GM18517 (cell line): ENCODE measurements around the gene AUTS2.

Experiments used
- ATAC-seq: cut with Tn5 transposase; IDR thresholded peaks from one replicate; pipeline ENCODE4 v1.9.1; 2021; ENCODE audit warnings: mild to moderate bottlenecking, moderate library complexity; ENCODE audit not compliant: unreplicated experiment

Gene AUTS2

DNA sequence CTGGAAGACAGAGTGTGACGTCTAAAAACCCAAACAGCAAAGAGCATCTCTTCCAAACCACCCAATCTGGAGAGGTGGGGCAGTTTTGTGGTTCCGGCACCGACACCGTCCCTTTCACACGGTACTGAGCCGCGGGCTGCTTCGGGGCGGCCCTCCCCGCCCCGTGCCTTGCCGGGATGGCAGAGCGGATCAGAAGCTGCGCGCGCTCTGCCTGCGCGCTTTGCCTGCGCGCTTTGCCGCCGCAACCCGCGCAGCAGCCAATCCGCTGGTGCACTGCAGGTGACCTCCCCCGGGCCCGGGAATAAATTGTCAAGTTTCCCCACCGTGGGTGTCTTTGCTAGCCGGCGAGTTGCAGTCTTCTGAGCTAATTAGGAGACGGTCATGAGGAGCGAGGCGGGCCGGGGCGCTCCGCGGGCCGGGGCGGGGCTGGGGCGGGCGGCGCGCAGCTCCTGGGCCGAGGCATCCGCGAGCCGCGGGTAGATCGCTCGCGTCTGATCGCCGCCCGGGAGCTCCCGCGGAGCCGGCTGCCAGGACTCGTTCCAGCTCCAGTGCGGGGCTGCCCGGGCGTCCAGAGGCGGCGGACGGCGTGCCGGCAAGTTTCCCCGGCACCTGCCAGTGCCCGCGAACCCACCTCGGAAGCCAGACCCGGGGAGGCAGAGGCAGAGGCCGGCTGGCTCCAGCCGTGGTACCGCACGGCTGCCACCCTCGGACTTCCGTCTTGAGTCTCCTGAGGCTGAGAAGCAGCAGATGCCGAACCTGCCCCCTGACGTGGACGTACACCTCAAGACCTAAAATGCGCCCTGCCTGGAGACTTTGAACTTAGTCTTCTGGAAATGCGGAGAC, 997.7 kb downstream of the AUTS2 start:
- ATAC-seq = no peak

DNA sequence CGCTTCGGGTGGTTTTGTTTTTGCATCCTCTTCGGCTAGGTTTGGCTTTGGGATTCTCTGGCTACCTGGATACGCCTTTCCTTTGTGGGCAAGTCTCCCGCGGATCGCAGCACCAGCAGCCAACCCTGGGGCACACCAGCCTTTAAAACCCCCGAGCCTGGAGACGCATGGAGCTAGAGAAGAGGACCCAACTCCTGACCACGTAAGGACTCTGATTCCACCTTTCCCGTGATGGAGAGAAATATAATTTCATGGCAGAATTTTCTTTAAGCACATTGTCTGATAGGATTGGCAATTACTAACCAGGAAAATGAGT, 998.3 kb downstream of the AUTS2 start:
- no peak for ATAC-seq

DNA sequence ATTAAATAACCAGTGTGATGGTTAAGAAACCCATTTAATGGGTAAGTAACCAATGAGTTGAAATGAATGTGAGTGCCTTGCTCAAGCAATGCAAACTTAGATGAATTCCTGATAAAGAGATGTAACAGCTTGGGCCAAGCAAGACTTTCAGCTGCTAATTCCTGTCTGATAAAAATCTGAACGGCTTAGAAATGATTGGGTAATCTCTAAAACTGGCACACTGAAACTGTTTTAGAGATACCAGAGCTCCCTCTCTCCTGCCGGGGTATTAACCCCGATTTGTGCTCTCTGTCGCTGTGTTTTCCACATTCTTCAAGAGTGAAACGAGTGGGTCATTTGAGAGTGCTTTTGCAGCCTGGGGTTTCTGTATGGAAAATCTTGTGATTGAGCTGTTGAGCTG, 998.8 kb downstream of the AUTS2 start:
- no peak for ATAC-seq

DNA sequence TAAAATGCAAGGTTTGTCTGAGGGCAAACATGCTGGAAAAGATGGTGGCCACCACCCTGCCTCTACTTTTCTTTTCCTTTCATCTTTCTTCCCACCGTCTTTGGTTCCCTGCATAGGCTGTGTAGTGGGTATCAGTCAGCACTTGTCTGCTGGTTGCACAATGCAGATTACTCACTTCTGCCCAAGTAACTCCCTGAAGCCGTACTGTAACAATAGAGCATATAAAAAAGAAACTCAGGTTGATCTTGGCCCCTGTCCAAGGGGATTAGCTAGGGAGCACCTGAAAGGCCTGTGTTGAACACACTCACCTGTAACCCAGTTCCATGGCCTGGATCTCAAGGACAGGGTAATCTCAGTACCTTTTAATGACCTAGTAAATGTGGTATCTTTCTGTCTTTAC, 1000.7 kb downstream of the AUTS2 start:
- ATAC-seq = no peak

DNA sequence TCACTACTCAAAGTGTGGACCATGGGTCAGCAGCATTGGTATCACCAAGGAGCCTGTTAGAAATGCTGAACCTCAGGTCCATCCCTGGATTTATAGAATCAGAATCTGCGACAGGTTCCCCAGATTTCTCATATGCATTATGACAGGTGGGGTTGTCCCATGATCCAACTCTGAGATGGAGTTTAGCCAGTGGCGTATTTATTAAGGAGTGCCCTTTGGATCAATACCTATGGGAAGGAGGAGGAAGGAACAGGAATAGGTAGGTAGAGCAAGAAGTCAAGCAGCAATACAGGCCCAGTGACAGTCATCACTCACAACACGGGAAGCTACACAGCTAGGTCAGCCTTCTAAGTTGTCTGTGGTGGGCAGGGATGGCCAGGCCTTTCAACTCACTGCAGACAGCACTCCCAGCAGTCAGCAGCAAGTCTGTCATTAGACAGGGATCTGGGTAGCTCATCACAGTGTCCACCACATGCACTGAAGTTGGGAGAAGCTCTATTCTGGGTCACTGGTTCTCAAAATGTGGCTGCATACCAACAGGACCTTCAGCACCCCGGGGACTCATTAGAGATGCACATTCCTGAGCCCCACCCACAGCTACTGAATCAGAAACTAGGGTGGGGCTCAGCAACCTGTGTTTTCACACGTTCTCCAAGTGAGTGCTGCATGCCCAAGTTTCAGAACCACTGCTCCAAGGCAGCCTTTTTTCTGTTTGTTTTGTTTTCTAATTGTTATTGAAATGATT, 1001.3 kb downstream of the AUTS2 start:
- ATAC-seq = no peak

DNA sequence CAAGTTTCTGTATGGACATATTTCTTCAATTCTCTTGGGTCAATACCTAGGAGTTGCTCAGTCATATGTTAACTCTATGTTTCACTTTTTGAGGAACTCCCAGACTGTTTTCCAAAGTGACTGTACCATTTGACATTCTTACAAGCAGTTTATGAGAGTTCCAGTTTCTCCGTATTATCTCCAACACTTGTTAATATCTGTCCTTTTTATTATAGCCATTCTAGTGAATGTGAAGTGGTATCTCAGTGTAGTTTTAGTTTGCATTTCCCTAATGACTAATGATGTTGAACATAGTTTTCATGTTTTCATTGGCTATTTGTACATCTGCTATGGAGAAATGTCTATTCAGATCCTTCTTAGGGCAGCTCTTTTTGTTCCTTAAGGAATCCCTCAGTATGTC, 1002.7 kb downstream of the AUTS2 start:
- no peak for ATAC-seq

DNA sequence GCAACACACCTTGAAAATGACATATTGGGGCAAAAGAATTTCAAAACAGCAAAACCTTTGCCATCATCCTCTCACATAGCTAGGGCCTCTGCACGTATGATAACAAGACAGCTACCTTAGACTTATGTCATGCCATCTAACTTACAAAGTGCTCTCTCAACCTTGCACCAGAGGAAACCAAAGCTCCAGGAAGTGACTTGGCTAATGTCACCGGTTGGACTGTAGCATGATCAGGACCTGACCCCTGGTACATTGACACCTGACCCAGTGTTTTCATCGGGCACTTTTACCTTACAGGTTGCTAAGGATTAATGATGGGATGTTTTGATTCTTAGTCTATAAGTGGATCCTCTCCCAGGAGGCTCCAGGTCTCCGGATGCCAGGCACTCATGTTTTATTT, 1003.8 kb downstream of the AUTS2 start:
- ATAC-seq = no peak

DNA sequence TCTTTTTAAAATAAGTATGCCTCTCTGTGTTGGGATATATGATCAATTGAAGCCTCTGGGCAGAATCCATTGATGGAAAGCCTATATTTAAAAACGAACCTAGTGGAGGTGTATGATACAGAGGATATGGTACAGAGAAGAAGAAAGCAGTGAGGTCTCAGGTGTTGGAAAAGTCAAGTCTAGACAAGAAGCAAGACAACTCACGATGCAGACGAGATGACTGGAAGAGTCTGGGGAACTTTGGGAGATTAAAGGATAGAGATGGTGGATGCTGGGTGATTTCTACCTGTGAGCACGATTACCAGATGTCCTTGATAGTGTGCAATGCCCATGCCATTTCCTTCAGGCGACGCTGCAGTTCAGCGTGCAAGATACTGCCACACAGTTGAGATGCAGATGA, 1009.0 kb downstream of the AUTS2 start:
- no peak for ATAC-seq

DNA sequence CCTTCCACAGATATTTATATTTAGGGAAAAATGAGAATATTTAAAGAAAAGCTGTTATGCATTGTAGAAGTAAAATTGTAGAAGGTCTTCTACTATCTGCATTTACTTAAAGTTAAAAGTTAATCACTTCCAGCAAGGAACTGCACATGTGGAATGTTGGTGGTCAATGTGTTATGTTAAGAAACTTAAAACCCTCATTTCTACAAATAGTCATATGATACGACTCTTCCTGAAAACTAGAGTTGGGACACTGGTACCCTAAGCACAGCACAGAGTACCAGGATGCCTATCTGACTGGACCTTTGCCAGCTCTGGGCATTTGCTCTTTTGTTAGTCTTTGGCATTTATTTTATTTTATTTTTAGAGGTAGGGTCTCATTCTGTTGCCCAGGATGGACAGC, 1009.5 kb downstream of the AUTS2 start:
- ATAC-seq = no peak

DNA sequence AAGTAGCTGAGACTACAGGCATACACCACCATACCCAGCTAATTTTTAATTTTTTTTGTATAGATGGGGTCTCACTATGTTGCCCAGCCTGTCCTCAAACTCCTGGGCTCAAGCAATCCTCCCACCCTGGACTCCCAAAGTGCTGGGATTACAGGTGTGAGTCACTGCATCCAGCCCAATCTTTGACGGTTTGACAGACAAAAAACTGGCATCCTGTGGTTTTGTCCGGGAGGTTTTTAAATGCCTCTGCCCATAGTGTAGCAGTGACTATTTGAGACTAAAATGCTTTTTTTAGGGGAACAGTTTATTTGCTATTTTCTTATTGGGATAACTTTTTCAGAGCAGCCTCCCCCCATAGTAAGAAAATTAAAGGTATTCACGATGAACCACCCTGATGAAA, 1010.0 kb downstream of the AUTS2 start:
- no peak for ATAC-seq

DNA sequence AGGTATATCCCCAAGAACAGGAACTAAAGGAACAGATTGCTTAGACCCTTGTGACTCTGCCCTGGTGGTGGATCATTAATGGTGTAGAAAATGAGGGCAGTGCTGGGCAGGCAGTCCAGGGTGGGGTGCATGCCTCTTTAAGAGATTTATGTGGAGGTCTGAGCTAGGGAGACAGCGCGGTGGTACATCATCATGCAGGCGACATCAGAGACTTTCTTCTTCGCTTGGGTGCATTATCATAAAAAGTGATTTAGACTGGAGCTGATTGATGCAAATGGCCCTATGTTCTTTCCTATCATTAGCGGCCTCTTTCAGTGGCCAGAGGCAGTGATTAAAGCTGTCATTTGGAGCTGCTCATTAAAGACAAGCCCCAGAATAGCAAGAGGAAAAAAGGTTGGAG, 1014.5 kb downstream of the AUTS2 start:
- ATAC-seq = no peak

DNA sequence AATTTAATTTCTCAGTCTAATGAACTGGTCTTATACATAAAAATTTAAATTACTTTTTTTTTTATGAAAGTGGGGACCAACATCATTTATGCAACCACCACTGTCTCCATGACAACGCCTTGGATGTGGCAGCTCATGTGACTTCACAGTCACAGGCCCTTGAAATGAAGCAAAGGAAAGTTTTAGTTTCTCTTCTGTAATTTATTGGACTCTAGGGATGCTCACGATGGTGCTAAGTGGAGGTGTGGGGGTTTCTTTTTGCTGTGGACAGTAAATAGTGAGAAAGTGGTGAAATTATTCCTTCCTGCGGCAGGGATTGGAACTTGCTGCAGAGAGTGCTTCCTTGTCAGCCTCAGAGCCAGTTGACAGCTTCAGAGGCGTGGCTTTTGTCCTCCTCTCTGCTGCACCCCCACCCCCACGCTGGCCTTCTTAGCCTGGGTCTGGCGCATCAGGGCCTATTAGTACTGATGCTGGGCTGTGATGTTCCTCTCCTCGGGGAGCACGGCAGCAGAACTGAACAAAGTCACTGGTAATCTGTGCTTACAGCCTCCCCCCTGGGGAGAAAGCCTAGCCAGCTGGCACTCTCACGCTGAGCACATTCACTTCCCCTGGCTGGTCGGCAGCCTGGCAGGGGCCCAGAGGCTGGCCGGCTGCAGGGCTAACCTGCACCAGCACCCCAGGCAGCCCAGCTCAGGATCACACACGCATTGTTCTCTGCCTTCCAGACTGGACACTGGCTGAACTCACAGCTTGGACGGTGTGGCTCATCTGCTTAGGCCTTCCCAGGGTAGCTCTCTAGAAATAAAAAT, 1016.2 kb downstream of the AUTS2 start:
- no peak for ATAC-seq

DNA sequence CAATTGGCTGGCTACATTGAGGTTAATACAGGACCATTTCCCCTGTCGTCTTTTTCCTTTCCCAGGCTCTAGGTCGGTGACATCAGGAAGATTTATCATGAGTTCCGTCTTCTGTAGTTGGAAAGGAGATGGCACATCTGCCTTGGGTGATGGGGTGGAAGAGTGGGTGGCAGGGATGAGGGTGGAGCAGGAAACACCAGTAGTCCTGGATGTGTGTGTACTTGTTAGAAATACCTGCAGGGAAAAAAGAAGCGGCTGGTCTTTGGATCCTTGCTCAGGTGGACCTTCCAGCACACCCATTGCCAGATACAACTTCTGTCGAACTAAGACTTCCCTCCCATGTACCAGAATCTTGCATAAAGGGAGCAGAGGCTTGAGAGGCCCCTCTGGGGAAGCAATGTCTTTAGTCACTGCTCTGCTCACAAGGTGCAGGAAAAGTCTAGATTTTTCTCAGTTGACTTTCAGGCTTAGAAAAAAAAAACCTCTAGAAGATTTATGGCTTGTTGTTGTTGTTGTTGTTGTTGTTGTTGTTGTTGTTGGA, 1016.9 kb downstream of the AUTS2 start:
- ATAC-seq = no peak

DNA sequence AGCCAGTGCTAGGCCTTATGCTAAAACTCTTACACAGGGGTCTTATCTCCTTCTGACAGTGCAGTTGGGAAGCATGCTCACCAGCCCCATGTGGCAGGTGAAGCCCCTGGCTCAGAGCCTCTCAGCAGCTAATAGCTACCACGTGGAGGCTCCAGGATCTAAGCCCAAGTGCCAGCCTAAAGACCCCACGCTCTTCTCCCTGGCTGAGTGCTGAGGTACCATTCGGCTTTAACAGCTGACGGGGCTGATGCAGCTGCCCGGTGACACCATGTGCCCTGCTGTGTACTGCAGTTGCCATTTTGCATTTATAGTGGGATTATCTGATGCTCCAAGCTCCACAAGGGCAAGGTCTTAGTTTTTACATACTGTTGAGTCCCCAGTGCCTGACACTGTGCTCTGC, 1017.9 kb downstream of the AUTS2 start:
- no peak for ATAC-seq

DNA sequence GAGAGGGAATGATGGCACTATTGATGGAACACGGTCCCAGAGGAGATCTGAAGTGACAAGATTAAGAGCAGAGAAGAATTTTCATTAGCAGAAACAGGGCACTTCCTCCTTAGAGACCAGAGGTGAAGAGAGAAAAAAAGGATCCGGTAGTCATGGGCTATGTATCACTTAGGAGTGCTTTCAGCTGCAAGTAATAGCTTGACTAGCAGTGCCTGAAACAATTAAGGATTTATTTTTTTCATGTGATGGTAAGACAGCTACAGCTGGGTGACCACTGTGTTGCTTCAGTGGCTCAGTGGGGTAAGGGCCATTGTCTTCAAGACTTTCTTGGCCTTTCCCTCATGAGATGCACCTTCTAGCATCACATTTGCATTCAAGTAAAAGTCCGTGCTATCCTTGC, 1018.5 kb downstream of the AUTS2 start:
- no peak for ATAC-seq

DNA sequence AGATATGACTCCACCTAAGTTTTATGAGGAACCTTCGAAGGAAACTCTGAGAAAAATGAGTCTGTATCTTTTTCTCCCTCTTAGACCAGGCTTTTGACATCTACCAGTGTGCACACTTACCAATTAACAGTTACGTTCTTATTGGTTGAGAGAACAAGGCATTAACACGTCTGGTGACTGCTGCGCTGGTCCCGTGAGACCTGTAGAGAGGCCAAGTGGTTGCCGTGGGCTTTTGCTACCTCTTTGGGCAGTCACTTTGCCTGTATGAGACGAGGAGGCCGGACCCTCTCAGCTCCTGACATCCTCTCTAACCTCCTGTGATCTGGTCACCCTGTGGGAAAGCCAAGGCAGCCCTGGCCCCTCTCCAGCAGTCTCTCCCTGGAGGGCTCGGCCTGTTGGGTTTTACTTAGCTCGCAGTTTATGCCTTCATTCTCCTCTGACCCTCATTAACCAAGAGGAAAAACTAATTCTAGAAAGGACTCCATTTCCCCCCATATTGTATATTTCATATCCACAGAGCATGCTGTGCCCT, 1019.8 kb downstream of the AUTS2 start:
- no peak for ATAC-seq

DNA sequence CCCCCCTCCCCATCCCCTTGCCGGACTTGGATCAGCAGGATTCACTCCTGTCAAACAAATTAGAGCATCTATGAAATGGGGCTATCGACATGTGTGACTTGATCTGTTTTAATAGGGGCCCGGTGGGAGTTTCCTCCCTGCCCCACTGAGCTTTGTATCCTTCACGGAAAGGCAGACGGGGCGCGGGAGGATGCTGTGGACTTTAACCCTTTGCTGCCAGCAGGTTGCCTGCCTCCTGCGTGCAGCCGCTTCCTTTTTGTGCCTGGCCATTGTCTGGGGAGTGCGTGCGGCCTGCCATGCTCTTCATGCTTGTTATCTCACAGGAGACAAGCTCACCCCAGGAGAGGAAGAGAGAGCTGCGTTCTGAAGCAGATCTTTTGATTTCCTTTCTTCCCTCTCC, 1020.9 kb downstream of the AUTS2 start:
- no peak for ATAC-seq

DNA sequence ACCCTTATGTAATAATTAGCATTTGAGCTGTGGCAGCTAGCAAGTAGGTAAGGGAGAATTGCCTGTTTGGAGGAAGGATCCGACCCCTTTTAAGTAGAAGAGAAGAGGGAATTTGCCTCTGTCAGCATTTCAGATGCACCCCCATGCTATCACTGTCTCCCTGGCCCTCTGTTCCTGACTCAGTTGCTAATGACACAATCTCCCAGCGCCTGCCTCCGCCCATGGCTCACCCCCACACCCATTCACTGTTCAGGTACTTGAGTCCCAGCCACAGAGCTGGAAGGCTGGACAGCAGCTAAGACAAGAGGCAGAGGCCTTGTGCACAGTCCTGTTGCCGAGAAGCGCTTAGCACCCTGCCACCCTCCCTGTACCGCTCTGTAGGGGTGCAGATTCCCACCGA, 1021.4 kb downstream of the AUTS2 start:
- ATAC-seq = no peak

DNA sequence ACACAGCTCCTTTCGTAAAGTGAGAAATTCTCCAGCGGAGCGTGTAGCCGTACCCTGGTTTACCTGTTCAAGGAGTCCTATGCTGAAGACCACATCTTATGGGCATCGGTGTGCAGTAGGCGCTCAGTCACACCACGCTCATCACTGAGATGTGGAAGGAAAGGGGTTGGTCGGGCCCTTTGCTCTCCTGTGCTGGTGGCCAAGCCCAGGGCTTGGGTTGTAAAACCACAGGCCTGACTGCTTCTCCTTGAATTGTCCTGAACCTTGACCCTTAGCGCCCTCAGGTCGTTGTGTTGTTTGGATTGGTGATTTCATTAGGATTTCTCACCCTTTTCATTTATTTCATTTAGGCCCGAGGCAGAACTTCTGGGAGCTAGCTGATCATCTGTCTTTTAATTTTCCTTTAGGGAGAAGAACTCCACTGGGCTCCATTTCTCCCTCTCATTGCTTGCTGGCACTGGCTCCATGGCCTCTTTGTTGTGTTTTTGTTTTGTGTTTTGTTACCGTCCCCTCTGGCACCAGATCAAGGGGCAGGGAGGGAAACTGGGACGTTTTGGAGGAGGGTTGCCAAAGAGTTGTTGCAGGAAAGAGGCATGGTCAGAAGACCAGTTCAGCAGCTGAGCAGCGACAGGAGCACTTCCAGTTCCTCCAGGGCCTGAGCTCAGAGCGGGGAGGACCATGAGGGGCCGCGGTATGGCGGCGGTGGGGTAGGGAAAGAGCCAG, 1022.2 kb downstream of the AUTS2 start:
- ATAC-seq = no peak

DNA sequence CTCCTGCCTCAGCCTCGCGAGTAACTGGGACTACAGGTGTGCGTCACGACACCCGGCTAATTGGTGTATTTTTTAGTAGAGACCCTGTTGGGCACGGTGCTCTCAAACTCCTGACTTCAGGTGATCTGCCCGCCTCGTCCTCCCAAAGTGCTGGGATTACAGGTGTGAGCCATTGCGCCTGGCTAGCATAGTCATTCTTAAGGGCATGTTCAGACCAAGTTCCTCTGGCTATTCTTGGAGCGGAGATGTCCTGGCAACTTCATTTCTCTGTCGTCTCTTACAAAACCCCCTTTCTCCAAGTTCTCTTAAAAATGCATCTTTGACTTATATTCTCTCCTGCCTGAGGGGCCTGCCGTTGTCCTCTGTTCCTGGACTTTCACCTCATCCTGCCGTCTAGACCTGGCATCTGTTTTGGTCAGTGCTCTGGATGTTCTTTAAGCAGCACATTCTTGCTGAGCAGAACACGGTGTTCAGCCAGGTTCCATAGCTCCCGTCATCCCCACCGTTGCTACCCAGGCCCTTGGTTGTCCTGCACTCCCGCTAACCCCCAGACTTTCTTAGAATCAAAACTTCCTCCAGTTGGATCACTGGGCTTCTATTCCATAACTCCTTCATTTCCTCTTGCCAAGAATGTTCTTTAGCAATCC, 1023.8 kb downstream of the AUTS2 start:
- no peak for ATAC-seq
